Muscle layer of colon (tissue), 2 donors: ENCODE results near the gene DAPK1.

Experiments
- H3K27ac ChIP-seq: one replicate; pipeline ENCODE4 v1.7.0; 2013; ENCODE audit warnings: low read depth, mild to moderate bottlenecking, low read length, moderate library complexity
- H3K27me3 ChIP-seq, 2 donors: one replicate each; pipeline ENCODE4 v1.7.0; 2013; ENCODE audit warnings: low read length in 2 of 2, mild to moderate bottlenecking in 2 of 2; ENCODE audit not compliant: insufficient read depth in 2 of 2, control insufficient read depth in 1 of 2
- H3K36me3 ChIP-seq: one replicate; pipeline ENCODE4 v1.7.0; 2013; ENCODE audit warnings: mild to moderate bottlenecking, low read length; ENCODE audit not compliant: insufficient read depth
- H3K4me1 ChIP-seq: one replicate; pipeline ENCODE4 v1.7.0; 2013; ENCODE audit warnings: mild to moderate bottlenecking, low read length; ENCODE audit not compliant: insufficient read depth
- H3K4me3 ChIP-seq, 2 donors: one replicate each; pipeline ENCODE4 v1.7.0; 2013; ENCODE audit warnings: low read length in 2 of 2, low read depth in 1 of 2, mild to moderate bottlenecking in 1 of 2, moderate library complexity in 1 of 2
- H3K9ac ChIP-seq: one replicate; pipeline ENCODE4 v1.7.0; 2013; ENCODE audit warnings: low read length
- H3K9me3 ChIP-seq: one replicate; pipeline ENCODE4 v1.7.0; 2013; ENCODE audit warnings: mild to moderate bottlenecking, low read length
- donor health status: abdominal sarcoma.
- donor health status: Adenocarcinoma of cecum.

The DAPK1 gene

GRCh38 chr9:87750726-87751125 is 253.1 kb downstream of the DAPK1 start:
- Histone ChIP-seq H3K4me3 (no peak overlapping the region), H3K36me3 (no peaks in the 10 kb centered on the region), H3K9ac (no peak overlapping the region), H3K27ac (no peak overlapping the region), H3K27me3 (no peaks in the 10 kb centered on the region), H3K9me3 (no peaks in the 10 kb centered on the region), H3K4me1 (no peaks in the 10 kb centered on the region)

- Histone ChIP-seq H3K9me3 (no peaks in the 10 kb centered on the region), H3K4me3 (no peak overlapping the region), H3K27me3 (no peaks in the 10 kb centered on the region), H3K27ac (no peak overlapping the region), H3K36me3 (no peaks in the 10 kb centered on the region), H3K9ac (no peak overlapping the region), H3K4me1 (no peaks in the 10 kb centered on the region)
Measured at GRCh38 chr9:87751423-87751822, 253.8 kb downstream of the DAPK1 start.

- H3K27me3 ChIP-seq = no peaks in the 10 kb centered on the region
- H3K4me1 ChIP-seq = no peaks in the 10 kb centered on the region
- H3K9ac ChIP-seq = no peak overlapping the region
- no peaks in the 10 kb centered on the region for H3K9me3 ChIP-seq
- H3K4me3 ChIP-seq = no peak overlapping the region
- no peaks in the 10 kb centered on the region for H3K36me3 ChIP-seq
- H3K27ac ChIP-seq = no peak overlapping the region
Measured at GRCh38 chr9:87751868-87752267, 254.2 kb downstream of the DAPK1 start.

- Histone ChIP-seq H3K36me3 (no peaks in the 10 kb centered on the region), H3K4me3 (no peak overlapping the region), H3K4me1 (no peaks in the 10 kb centered on the region), H3K9ac (no peak overlapping the region), H3K27ac (no peak overlapping the region), H3K9me3 (no peaks in the 10 kb centered on the region), H3K27me3 (no peaks in the 10 kb centered on the region)
Measured at GRCh38 chr9:87753313-87753712, 255.6 kb downstream of the DAPK1 start.
